Upper lobe of right lung (tissue), 1 donor: ENCODE data around the gene MEGF6. TPM values are rescaled to one million over a fixed set of nuclear protein-coding genes. Genes with fewer than 3 reads are reported as not detected.

Experiments used
- ATAC-seq: fragments of 200-7000 bp; cut with Tn5 transposase; one replicate; pipeline ENCODE4 v1.9.1; 2020; ENCODE audit warnings: mild to moderate bottlenecking, moderate library complexity
- DNase-seq: peaks from one replicate; pipeline ENCODE4 v3.0.0-alpha.2; 2020
- H3K27ac ChIP-seq: fragments of 200-600 bp; one replicate; pipeline ENCODE4 v1.8.0; 2022
- H3K27me3 ChIP-seq: fragments of 200-600 bp; one replicate; pipeline ENCODE4 v1.8.0; 2022; ENCODE audit warnings: mild to moderate bottlenecking
- H3K36me3 ChIP-seq: fragments of 200-600 bp; one replicate; pipeline ENCODE4 v1.8.0; 2022
- H3K4me1 ChIP-seq: fragments of 200-600 bp; one replicate; pipeline ENCODE4 v1.8.0; 2022
- H3K4me3 ChIP-seq: fragments of 200-600 bp; one replicate; pipeline ENCODE4 v1.8.0; 2022; ENCODE audit warnings: mild to moderate bottlenecking
- H3K9me3 ChIP-seq: fragments of 200-600 bp; one replicate; pipeline ENCODE4 v1.8.0; 2022
- intact Hi-C: fragments of 100-400 bp; cut with DNase I; formaldehyde crosslinking; loops from one replicate; pipeline ENCODE4 v1.11.0; 2022
- total RNA-seq: library from RNA; stranded (reverse); fragmentation: NEBNext Ultra II Directional; extraction: Animal tissue kit (Norgen Biotek cat#: 25700); gene quantifications from one replicate; pipeline ENCODE4 v1.2.1, GENCODE V29; 2021
- TF ChIP-seq, protein P1 (sequence below): fragments of 200-600 bp; IDR thresholded peaks from one replicate; pipeline ENCODE4 v1.8.0; 2022; ENCODE audit warnings: antibody characterized with exemption
- donor health status: DM: no; HTN: yes; CAD: no; lungs with severe emphysema.

Gene MEGF6
- total RNA-seq, 1 donor from 2014 or later: 96.6 TPM

DNA sequence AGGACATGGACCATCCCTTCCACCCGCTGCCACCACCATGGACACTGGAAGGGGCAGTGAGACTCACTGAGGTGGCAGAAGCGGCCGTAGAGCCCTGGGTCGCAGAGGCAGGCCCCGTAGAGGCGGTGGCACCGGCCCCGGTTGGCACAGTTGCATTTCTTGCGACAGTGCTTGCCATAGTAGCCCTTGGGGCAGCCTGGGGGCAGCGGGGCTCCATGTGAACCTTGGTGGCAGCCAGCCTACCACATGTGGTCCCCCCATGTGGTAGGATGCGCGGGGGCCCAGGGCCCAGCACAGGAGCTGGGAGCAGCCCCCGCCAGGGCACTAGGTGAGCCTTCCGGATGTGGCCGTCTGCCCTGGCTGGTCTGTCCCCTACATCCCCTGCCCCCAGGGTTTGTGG lies 105.3 kb downstream of the MEGF6 start:
- TF ChIP-seq, protein P1, sequence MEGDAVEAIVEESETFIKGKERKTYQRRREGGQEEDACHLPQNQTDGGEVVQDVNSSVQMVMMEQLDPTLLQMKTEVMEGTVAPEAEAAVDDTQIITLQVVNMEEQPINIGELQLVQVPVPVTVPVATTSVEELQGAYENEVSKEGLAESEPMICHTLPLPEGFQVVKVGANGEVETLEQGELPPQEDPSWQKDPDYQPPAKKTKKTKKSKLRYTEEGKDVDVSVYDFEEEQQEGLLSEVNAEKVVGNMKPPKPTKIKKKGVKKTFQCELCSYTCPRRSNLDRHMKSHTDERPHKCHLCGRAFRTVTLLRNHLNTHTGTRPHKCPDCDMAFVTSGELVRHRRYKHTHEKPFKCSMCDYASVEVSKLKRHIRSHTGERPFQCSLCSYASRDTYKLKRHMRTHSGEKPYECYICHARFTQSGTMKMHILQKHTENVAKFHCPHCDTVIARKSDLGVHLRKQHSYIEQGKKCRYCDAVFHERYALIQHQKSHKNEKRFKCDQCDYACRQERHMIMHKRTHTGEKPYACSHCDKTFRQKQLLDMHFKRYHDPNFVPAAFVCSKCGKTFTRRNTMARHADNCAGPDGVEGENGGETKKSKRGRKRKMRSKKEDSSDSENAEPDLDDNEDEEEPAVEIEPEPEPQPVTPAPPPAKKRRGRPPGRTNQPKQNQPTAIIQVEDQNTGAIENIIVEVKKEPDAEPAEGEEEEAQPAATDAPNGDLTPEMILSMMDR: no peak
- ATAC-seq (no peak), DNase-seq (no peak)
- peaks cover 10% of the 10 kb centered on the region for H3K4me1 ChIP-seq
- H3K27ac ChIP-seq: no peak overlapping the region
- H3K9me3 ChIP-seq: no peaks in the 10 kb centered on the region
- no peak overlapping the region for H3K4me3 ChIP-seq
- intact Hi-C loops: no loop called here
- H3K27me3 ChIP-seq: no peaks in the 10 kb centered on the region
- H3K36me3 ChIP-seq: peaks cover 19% of the 10 kb centered on the region

DNA sequence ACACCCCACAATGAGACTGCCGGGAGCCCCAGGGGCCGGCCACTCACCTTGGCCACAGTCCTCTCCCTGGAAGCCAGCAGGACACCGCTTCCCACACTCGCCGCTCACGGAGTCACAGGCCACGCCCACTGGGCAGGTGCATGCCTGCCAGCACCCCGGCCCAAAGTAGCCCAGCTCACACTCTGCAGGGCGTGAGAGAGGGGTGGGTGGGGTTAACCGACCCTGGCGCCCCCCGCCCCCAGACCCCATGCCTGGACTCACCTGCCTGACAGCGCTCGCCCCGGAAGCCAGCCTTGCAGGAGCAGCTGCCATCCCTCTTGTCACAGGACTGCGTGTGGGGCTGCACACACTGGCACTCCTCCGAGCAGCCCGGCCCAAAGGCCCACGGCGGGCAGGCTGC lies 106.1 kb downstream of the MEGF6 start:
- Histone ChIP-seq H3K27ac (no peak overlapping the region), H3K4me1 (peaks cover 10% of the 10 kb centered on the region)
- no peak for DNase-seq

DNA sequence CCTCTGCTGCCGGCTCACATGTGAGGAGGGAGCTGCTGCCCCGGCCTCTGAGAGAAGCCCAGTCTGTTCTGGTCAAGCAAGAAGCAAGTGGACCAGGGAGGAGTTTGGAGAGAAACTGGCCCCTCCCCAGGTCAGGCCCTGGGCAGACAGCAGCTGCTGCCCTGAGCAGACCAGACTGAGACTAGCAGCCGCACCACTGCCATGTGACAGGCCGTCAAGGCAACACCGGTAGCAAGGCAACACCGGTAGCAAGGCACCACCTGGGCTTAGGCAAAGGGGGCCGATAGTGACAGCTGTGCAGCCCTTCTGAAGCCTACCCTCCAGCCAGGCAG lies 106.5 kb downstream of the MEGF6 start:
- peak overlapping the region; percentile 36 for H3K27ac ChIP-seq
- TF ChIP-seq, protein P1: no peak
- ATAC-seq: no peak

More for the DNA sequence above, 106.1 kb downstream of the MEGF6 start:
- TF ChIP-seq, protein P1: no peak
- ATAC-seq: no peak
- no peaks in the 10 kb centered on the region for H3K9me3 ChIP-seq
- no peaks in the 10 kb centered on the region for H3K27me3 ChIP-seq
- H3K4me3 ChIP-seq: no peak overlapping the region
- H3K36me3 ChIP-seq: peaks cover 27% of the 10 kb centered on the region
- intact Hi-C loops: no loop called here

DNA sequence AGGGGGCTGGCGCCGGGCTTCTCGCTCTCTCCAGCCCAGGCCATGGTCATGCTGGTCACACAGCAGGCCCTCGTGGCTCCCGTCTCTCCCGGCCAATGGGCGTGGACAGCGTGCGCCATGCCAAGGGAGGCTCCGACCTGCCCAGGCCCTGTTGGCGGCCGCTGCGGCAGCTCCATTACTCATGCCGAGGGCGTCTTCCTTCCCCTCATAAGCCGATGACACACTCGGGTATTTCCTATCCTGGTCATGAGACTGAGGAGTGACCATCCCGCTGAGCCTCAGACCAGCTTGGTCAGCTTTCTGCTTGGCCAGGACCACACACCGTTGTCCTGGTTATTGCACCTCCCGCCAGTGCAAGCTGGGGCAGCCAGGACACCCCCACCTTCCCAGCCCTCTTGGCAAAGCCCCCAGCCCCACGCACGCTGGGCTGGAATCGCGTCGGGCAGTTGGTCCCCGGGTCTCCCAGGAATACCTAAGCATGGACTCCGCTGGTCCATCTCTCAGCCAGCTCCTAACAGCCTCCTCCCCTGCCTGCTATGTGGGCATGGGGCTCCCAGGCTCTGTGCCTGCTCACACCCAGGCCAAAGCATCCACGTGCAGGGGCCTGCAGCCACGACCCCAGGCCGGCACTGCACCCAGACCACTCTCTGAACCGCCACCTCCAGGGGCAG lies 107.0 kb downstream of the MEGF6 start:
- no peak overlapping the region for H3K4me3 ChIP-seq
- peak overlapping the region; percentile 36 for H3K27ac ChIP-seq
- no peaks in the 10 kb centered on the region for H3K27me3 ChIP-seq
- TF ChIP-seq, protein P1: no peak
- peak; percentile 42 for ATAC-seq
- peaks cover 30% of the 10 kb centered on the region for H3K36me3 ChIP-seq
- peaks cover 10% of the 10 kb centered on the region for H3K4me1 ChIP-seq
- intact Hi-C loops: no loop called here
- H3K9me3 ChIP-seq: no peaks in the 10 kb centered on the region
- DNase-seq: no peak

More for the DNA sequence above, 106.5 kb downstream of the MEGF6 start:
- Histone ChIP-seq H3K27me3 (no peaks in the 10 kb centered on the region), H3K4me3 (no peak overlapping the region), H3K36me3 (peaks cover 28% of the 10 kb centered on the region), H3K4me1 (peaks cover 10% of the 10 kb centered on the region), H3K9me3 (no peaks in the 10 kb centered on the region)
- DNase-seq: no peak
- intact Hi-C loops: no loop called here

DNA sequence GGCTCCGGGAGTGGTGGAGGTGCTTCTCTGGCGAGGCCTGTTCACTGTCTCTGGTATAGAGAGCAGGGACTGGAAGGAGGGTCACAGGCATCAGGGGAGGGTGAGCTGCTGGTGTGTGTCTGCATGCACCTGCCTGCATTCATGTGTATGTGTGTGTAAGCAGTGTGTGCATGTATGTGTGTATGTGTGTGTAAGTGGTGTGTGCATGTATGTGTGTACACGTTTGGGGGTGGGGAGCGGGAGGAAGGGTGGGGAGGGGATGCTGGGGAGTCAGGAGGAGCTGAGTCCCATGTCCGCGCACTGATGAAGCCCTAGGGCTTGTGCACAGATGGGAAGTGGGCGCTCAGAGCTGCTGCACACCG lies 107.8 kb downstream of the MEGF6 start:
- intact Hi-C loops: no loop called here
- Histone ChIP-seq H3K4me1 (peaks cover 10% of the 10 kb centered on the region), H3K9me3 (no peaks in the 10 kb centered on the region), H3K4me3 (no peak overlapping the region), H3K27ac (no peak overlapping the region), H3K36me3 (peaks cover 33% of the 10 kb centered on the region), H3K27me3 (no peaks in the 10 kb centered on the region)
- TF ChIP-seq, protein P1: no peak
- ATAC-seq: no peak
- no peak for DNase-seq
